ENCODE measurements around the gene INAFM1.

Gene INAFM1

DNA sequence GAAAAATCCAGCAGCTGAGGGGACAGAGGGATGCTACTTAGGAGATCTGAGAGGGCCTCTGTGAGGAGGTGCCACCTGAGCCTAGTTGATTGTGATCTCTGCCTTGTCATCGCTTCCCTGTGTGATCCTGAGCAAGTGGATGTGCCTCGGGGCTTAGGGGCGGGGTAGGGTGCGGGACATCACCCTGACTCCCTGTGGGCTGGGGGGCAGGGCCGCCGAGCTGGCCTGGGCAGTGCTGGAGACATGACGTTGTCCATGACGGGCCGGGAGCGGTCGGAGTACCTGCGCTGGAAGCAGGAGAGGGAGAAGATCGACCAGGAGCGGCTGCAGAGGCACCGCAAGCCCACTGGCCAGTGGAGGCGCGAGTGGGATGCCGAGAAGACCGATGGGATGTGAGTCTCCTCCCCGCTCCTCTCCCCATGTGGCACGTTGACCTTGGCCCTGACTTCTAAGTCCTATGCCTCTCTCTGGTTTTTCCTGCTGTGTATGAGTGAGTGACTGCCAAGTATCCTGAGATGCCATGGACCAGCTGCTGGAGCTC, 8.2 kb upstream of the INAFM1 start:
- TF ChIP-seq CTCF (IDR thresholded peaks at IDR 0.05; ENCODE audit: extremely low read depth, missing control alignments), result no peak
- DNase-seq (ENCODE audit: low spot score), result peak; percentile 9

- peak; percentile 2 for DNase-seq (ENCODE audit: low spot score)
- no peak for TF ChIP-seq CTCF (IDR thresholded peaks at IDR 0.05; ENCODE audit: extremely low read depth, missing control alignments)
Measured at GRCh38 chr19:47267350-47267759, 7.3 kb upstream of the INAFM1 start.

DNA sequence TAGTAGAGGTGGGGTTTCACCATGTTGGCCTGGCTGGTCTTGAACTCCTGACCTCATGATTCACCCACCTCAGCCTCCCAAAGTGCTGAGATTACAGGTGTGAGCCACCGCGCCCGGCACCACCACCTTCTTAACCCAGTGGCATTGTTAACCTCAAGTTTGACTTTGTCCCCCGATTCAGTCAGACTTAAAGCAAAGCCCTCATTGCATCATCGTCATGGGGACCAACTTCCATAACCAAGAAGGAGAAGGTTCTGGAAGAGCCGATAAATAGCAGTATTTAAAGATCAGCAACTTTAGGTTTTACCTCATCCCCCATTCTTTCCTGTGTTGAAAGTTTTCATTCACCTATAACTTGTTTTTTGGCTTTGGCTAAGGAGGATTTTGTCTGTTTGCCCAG, 6.7 kb upstream of the INAFM1 start:
- no peak for DNase-seq (ENCODE audit: low spot score)
- TF ChIP-seq CTCF (IDR thresholded peaks at IDR 0.05; ENCODE audit: extremely low read depth, missing control alignments), result no peak

DNA sequence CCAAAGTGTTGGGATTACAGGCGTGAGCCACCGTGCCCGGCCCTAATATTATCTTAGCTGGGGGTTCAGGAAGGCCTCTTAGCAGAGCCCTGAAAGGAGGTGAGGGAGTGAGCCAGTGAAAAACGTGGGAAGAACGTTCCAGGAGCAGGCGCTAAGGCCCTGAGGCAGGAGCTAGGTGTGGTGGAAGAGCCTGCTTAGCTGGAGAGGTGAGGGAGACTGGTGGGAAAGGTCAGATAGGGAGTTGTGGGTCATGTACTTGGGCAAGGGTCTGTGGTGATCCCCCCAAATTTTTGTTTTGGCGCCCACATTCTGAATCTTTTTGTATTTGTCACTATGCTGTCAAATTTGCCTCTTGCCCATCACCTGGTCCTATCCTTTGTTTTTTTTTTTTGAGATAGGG, 5.1 kb upstream of the INAFM1 start:
- no peak for TF ChIP-seq CTCF (IDR thresholded peaks at IDR 0.05; ENCODE audit: extremely low read depth, missing control alignments)
- no peak for DNase-seq (ENCODE audit: low spot score)

DNA sequence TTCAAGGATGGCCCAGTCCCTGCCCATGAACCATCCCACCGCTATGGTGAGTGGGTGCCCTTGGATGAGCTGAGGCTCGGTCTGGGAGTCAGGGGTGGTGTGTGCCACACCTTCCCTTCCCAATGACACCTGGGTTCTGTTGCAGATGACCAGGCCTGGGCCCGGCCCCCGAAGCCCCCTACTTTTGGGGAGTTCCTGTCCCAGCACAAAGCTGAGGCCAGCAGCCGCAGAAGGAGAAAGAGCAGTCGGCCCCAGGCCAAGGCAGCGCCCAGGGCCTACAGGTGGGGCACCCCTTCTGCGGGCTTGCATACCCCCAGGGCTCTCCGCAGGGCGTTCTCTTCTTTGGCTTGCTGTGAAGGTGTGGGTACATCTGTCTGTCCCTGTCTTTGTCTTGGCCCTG, 4.3 kb upstream of the INAFM1 start:
- no peak for TF ChIP-seq CTCF (IDR thresholded peaks at IDR 0.05; ENCODE audit: extremely low read depth, missing control alignments)
- DNase-seq (ENCODE audit: low spot score), result no peak

DNA sequence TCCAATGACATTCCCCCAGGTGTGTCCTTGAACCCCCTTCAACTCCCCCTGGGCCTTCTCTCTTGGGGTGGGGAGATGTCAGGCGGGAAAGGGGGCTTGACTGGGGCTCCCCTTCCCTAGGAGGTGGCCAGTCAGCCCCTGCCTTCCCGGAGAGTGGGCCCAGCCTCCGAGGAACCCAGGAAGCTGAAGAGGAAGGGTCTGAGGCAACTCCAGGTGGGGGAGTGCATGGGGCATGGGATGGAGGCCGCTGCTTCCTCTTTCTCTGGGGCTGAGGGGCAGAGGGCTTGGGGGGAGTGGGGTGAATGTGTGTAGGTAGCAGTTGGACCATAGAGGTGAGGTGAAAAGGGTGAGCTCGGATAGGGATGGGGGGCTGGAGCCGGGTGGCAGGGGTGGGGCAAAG, 2.7 kb upstream of the INAFM1 start:
- no peak for DNase-seq (ENCODE audit: low spot score)

More for the DNA sequence above, 2.7 kb upstream of the INAFM1 start:
- TF ChIP-seq CTCF (IDR thresholded peaks at IDR 0.05; ENCODE audit: extremely low read depth, missing control alignments), result no peak
